ENCODE results near the gene IRX4.
A peak's percentile ranks its signal among the peaks of the same experiment; 100 is the strongest.
"Not testable (repeated sequence)": the region's sequence is repeated elsewhere in the genome, so short reads cannot be mapped to it uniquely, and the experiment has no call there.

The IRX4 gene

GRCh38 chr5:1877103-1878049 is 5.3 kb downstream of the IRX4 start:
- DNase-seq, result peak in 1 of 5 experiments; percentile 12

GRCh38 chr5:1876660-1877064 is 6.1 kb downstream of the IRX4 start:
- no peak for DNase-seq

GRCh38 chr5:1875843-1876659 is 6.7 kb downstream of the IRX4 start:
- DNase-seq, result peak in 1 of 5 experiments; percentile 12

DNA sequence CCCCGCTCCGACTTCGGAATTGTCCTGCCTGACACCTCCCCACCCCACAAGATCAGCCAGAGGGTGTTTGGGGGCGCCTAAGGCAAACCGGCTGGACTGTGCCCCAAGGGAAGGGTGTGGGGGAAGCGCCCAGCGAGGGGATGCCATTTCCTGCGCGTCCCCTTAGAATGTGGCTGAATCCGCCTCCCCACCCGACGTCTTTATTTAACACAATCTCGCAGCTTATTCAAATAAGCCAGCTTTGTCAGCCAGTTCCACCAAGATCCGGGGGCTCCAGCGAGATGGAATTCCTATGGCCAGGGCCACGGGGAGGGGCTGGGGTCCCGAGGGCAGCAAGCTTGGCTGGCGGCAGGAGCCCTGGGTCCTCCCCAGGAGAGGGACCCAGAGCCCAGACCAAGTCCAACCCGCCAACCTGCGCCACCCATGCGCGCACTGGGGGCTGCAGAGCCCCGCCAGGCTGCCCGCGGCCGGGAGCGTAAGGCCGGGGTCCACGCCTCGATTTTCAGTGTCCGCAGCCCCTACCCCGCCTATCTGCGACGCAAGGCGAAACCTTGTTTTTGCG is 7.4 kb downstream of the IRX4 start:
- DNase-seq, result no peak

DNA sequence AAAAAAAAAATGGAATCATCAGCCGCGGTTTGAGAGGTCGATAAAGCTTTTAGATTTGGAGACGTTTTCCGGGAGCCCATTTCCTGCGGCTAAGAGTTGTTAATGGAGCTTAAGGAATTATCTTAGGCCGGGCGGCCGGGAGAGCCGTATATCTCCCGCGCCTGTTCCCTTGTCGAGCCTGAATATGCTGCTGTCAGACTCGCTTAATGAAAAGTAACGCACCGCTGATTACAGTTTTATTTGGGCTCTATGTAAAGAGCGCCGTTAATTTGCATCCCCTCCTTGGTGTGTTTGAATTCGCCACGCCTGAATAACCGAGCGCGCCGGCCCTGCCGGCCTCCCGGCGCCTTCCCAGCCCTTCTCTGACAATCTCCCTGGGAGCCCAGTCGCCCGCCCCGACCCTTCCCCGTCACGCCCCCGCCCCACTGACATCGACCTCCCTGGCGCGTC is 7.9 kb downstream of the IRX4 start:
- DNase-seq, result no peak

DNA sequence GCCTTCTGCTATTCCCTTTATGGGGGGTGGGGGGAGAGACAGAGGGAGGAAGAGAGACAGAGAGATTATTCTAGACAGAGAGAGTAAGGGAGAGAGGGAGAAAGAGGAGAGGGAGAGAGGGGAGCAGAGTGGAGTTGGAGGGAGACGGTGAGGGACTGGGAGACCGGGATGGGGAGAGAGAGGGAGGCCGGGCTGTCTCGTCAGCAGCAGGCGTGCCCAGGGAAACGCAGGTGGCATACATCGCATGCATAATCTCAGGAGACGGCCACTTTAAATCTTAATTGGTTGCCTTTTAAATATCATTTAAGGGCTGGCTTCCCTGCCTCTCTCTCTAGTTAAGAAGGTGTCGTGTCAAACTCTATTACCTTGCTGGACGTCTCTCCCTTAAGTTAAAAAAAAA is 8.4 kb downstream of the IRX4 start:
- no peak for DNase-seq

DNA sequence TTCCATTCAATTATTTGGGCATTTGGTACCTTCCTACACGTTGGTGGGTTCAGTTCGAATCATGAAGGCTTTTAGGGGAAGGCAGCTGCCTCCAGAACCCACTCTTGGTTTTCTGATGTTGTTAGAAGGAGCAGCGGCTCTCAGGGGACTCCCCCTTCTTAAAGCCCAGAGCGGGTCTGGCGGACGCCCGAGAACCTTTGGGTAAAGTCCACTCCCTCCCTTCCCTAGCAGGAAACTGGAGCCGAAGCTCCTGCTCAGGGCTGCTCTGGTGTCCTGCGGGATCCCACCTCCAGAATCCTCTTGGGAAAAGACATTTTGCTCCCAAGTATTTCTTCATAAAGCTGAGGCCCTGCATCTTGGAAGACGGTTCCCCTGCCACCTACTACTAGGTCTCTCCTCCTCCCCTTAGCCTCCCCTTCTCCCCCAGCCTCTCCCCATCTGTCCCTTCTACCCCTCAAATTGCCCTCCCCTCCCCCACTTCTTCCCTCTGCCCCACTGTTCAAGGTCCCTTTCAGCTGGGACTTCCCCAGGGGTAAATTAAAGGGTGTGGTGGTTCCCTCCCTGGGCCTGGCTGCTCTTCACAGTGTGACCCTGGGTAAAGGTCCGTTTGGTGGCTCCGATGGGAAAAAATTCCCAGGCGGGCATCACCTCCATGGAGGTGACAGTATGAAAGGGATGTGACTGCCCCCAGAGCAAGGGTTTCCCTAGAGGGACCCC is 9.3 kb downstream of the IRX4 start:
- no peak for DNase-seq

DNA sequence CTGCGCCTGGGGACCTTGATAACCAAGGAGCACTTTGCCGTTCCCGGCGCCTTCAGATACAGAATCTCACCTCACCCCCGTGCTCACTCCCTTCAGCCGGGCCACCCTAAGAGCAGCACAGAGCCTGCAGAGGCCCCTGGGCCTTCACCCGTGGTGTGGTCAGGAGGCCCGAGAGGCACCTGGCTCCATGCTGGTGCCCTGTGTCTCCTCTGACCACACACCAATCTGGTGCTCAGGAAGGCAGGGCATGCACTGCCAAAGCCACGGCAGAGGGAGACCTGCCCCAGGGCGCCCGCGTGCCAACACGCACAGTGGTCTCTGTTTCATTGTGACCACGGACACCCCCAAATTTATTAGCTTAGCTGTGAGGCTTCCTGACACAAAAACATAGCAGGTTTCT is 11.3 kb downstream of the IRX4 start:
- DNase-seq, result no peak

DNA sequence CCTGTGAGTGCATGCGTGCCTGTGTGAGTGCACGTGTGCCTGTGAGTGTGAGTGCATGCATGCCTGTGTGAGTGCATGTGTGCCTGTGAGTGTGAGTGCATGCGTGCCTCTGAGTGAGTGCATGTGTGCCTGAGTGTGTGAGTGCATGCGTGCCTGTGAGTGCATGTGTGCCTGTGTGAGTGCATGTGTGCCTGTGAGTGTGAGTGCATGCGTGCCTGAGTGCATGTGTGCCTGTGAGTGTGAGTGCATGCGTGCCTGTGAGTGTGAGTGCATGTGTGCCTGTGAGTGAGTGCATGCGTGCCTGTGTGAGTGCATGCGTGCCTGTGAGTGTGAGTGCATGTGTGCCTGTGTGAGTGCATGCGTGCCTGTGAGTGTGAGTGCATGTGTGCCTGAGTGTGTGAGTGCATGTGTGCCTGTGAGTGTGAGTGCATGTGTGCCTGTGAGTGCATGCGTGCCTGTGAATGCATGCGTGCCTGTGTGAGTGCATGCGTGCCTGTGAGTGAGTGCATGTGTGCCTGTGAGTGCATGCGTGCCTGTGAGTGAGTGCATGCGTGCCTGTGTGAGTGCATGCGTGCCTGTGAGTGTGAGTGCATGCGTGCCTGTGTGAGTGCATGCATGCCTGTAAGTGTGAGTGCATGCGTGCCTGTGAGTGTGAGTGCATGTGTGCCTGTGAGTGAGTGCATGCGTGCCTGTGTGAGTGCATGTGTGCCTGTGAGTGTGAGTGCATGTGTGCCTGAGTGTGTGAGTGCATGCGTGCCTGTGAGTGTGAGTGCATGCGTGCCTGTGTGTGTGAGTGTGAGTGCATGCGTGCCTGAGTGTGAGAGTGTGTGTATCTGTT is 12.1 kb downstream of the IRX4 start:
- not testable (repeated sequence) for DNase-seq

GRCh38 chr5:1868886-1869475 is 13.7 kb downstream of the IRX4 start:
- DNase-seq, result no peak

DNA sequence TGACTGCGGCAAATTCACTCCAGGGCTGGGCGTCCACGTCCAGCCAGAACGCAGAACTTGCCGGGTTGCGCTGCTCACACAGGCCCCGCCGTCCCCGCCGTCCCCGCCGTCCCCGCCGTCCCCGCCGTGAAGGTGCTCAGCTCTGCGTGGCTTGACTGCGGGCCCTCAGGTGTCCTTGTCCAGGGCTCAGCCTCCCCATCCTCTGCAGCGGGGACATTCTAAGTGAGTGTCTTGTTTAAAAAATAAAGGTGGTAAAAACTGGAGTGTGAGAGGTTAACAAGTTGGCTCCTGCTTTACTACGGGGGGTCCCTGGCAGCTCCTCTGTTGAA is 14.9 kb downstream of the IRX4 start:
- DNase-seq, result no peak

GRCh38 chr5:1867114-1867814 is 15.5 kb downstream of the IRX4 start:
- DNase-seq, result no peak

DNA sequence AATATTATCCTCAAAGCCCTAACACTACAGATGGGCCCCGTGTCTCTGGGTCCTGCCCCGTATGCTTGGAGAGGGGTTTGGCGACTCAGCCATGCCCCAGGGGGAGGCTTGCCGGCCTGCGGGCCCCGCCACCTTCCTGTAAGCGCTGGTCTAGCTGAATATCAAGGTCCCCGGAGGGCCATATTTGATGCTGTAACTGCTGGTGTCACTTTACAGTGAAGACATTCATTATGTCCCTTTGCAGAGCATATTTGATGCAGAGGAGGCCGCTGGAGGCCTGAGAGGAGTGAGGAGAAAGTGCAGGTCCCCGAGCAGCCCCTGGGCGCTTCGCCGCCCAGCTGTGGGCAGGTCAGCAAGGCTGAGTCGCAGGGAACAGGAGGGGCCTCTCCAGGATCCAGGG is 16.8 kb downstream of the IRX4 start:
- DNase-seq, result no peak

DNA sequence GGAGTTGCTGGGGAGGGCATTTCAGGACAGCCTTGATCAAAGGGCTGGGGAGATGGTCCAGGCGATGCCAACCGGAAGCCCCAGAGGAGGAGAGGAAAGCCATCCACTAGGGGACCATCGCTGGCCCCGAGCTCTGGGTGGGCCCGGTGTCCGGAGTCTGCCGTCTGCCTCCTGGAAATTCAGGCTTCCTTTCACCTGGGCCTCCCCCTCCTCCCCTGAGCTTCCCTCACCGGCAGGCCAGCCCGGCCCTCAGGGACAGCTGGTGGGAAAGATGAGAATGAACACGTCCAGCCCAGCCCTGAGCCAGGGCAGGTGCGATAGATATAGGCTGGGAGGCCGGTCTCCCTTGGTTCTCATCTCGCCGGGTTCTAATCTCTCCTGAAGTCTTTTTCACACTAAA is 17.2 kb downstream of the IRX4 start:
- no peak for DNase-seq

DNA sequence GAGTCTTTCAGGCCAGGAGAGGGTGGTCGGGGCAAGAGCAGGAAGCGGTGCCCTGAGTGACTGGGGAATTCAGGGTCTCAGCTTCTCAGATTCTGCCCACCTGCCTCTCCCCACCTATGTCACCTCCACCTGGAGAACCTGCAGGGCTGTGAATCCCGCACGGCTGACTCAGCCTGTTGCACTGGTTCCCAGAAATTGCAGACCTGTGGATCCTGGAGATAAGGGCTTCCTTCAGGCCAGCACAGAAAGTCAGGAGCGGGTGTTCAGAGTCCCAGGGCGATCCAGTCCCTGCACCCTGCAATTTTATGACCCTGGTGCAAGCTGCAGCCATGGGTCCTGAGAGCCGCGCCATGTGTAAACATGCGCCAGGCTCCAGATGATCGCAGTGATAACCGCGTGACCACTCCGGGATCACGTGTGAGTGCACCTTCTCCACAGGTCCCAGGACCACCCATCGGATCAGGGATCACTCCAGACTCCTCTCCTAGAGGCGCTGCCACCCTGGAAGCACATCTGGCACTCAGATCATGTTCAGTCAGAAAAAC is 17.8 kb downstream of the IRX4 start:
- no peak for DNase-seq

DNA sequence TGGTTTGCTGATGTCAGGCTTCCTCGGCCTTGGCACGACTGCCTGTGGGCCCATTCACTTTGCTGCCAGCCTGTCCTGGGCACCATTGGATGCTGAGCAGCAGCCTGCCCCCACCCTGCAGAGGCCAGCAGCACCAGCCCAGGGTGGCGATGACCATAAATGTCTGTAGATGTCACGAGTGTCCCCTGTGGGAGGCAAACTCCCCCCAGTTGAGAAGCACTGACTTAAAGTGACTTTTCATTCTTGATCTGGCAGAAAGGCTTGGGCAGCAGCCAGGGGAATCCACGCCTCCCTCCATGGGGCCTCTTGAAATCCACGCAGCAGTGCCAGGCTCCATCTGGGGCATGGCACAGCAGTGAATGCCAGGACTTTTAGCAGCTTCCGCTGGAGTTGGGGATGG is 21.8 kb downstream of the IRX4 start:
- no peak for DNase-seq

GRCh38 chr5:1860021-1860610 is 22.6 kb downstream of the IRX4 start:
- no peak for DNase-seq

DNA sequence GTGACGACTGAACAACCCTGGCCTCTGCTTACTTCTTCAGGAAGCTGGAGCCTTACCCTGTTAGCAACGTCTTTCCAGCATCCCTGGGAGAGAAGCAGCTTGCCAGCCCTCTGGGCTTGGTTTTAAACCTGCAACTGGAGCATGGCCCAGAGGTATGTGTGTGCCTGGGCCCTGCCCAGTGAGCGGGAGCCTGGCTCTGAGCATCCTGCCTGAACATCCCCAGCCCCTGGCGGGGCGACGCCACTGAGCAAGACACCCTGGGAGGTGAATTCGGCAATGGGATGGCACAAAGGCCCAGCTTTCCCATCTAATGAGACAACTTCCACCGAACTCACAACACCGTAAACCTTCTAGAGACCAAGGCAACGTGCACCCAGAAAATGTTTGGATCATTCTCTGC is 23.6 kb downstream of the IRX4 start:
- no peak for DNase-seq

DNA sequence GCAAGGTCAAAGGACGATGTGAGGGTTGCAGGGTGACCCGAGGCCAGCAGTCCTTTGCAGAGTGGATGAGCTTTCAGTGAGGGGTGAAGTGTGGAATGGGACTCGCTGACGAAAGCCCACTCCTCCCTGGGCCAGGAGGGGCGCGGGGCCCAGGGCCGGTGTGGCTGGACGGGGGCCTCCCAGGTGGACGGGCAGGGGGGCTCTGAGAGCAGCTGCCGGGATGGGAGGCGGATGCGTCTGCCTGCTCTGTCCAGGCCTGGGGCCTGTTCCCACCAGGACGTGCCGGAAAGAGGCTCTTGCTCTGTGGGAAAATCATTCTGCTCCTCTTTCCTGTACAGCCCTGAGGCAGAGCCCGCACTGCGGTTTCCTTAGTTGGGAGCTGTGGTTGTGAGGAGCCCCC is 24.3 kb downstream of the IRX4 start:
- DNase-seq, result no peak

DNA sequence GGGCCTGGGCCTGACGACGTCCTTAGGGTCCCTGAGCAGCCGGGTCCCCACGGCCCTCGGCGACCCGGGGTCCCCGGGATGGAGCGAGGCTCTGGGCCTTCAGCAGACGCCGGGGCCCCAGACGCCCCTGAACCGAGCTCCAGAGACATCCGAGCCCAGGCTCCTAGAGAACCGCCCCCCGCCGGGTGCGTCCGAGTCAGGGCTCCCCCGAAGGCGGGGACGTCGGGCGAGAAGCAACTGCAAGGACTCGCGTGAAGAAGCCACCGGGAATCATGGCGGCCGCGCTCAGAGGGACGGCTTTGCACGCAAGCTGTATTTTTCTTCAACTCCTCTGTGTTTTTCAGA is 25.5 kb downstream of the IRX4 start:
- DNase-seq, result no peak

All from T-helper 2 cell (primary cell).